Thyroid gland (tissue), 4 donors: Measurements from ENCODE around the gene FMN2. TPM values are rescaled to one million over a fixed set of nuclear protein-coding genes. Genes with fewer than 3 reads are reported as not detected.

Experiments
- DNase-seq, 2 donors: peaks; one replicate each; pipeline ENCODE4 v3.0.0-alpha.2; 2019
- H3K27ac ChIP-seq, 3 donors: fragments of 200-600 bp; sonication (generic); 1 replicate in 2 of 3; 2 replicates in 1 of 3; pipeline ENCODE4 v1.5.1; 2016 to 2019; ENCODE audit warnings: mild to moderate bottlenecking in 1 of 3, moderate library complexity in 1 of 3
- H3K27me3 ChIP-seq: fragments of 200-600 bp; sonication (generic); one replicate; pipeline ENCODE4 v1.5.1; 2019
- H3K36me3 ChIP-seq, 2 donors: fragments of 200-600 bp; sonication (generic); one replicate each; pipeline ENCODE4 v1.5.1; 2016 to 2019
- H3K4me1 ChIP-seq, 2 donors: fragments of 200-600 bp; sonication (generic); one replicate each; pipeline ENCODE4 v1.5.1; 2017 to 2019
- H3K4me3 ChIP-seq, 3 donors: fragments of 200-600 bp; sonication (generic); replicated peaks in 1 of 3; 1 replicate in 2 of 3; 2 replicates in 1 of 3; pipeline ENCODE4 v1.5.1; 2016; ENCODE audit warnings: mild to moderate bottlenecking in 1 of 3
- H3K9me3 ChIP-seq: fragments of 200-600 bp; sonication (generic); one replicate; pipeline ENCODE4 v1.5.1; 2017
- POLR2A ChIP-seq, 2 donors: fragments of 450-650 bp; IDR thresholded peaks; one replicate each; pipeline ENCODE4 v1.6.1; 2017; ENCODE audit warnings: antibody characterized with exemption in 2 of 2, mild to moderate bottlenecking in 2 of 2, moderate library complexity in 1 of 2
- WGBS, 2 donors: methylation state at CpG; one replicate each; pipeline ENCODE4 v1.1.5; 2017; 5-methylcytosine and 5-hydroxymethylcytosine counted together
- intact Hi-C: fragments of 100-400 bp; cut with DNase I; formaldehyde crosslinking; loops from one replicate; pipeline ENCODE4 v1.15.1; 2023
- total RNA-seq, 4 donors: library from RNA; depleted of rRNA; stranded (reverse); fragments of >200 nt; gene quantifications; one replicate each; pipeline ENCODE4 v1.2.3, GENCODE V29; 2016
- TF ChIP-seq, protein P1 (sequence below), 6 experiments: fragments of 200-600 bp in 3 of 6; fragments of 450-650 bp in 3 of 6; sonication (generic) in 3 of 6; IDR thresholded peaks; one replicate each; pipeline ENCODE4 v1.5.1; 2016 to 2019; ENCODE audit warnings: antibody characterized with exemption in 6 of 6, mild to moderate bottlenecking in 2 of 6, inconsistent platforms in 1 of 6, moderate library complexity in 1 of 6

Gene FMN2
- total RNA-seq, 4 donors from 2014 or later: 0.78 to 6.2 (median 1.3) TPM; not detected in 1

DNA sequence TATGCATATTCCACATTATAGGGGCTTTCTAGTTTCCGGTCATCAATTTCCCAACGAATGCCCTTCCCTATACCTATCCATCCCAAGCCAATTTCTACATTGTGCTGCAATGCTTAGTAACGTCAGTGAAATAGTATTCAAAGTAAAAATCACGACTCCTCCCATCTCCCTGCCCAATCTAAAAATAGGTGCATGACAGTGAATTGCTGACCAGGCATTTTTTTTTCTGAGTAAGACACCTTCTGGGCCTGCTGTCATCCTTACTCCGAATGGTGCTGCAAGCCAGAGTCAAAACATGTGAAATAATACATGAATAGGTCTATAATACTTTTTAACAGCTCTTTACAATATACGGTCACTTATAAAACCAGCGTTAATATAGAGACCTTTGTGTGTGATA is 400.1 kb downstream of the FMN2 start:
- intact Hi-C loops: no loop called here
- no peaks in the 10 kb centered on the region for H3K4me1 ChIP-seq
- no peaks in the 10 kb centered on the region for H3K36me3 ChIP-seq
- no peaks in the 10 kb centered on the region for H3K27me3 ChIP-seq
- TF ChIP-seq POLR2A (IDR thresholded peaks at IDR 0.05): no peak
- TF ChIP-seq, protein P1, sequence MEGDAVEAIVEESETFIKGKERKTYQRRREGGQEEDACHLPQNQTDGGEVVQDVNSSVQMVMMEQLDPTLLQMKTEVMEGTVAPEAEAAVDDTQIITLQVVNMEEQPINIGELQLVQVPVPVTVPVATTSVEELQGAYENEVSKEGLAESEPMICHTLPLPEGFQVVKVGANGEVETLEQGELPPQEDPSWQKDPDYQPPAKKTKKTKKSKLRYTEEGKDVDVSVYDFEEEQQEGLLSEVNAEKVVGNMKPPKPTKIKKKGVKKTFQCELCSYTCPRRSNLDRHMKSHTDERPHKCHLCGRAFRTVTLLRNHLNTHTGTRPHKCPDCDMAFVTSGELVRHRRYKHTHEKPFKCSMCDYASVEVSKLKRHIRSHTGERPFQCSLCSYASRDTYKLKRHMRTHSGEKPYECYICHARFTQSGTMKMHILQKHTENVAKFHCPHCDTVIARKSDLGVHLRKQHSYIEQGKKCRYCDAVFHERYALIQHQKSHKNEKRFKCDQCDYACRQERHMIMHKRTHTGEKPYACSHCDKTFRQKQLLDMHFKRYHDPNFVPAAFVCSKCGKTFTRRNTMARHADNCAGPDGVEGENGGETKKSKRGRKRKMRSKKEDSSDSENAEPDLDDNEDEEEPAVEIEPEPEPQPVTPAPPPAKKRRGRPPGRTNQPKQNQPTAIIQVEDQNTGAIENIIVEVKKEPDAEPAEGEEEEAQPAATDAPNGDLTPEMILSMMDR (IDR thresholded peaks at IDR 0.05): no peak
- WGBS, 2 donors: 89 to 91% methylated on average over 7 of the region's 7 CpGs
- H3K9me3 ChIP-seq: no peaks in the 10 kb centered on the region
- no peak overlapping the region for H3K27ac ChIP-seq
- no peak overlapping the region for H3K4me3 ChIP-seq
- DNase-seq: no peak

DNA sequence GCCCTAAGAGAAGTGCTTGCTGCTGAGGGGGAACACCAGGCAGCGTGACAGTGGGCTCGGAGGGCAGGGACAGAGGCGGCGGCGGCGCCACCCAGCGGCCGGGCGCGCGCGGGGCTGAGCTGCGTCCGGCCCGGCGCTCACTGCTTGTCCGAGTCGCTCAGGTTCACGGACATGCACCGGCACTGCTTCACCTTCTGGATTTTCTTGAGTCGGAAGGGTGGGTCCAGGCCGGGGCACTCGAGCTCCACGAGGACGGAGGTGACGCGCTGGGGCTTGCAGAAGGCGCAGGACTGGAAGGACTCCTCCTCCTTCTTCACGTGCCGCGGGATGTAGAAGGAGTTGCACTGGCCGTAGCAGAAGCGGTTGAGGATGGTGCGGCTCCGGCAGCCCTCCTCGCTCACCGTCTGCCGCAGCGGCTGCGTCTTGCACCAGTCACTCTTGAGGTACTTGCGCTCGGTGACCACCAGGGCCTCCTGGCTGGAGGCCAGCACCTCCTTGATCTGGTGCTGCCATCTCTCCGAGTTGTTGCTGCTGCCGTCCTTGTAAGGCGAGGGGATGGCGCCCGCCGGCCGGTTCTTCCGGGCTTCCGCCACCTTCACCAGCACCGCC is 401.3 kb downstream of the FMN2 start:
- intact Hi-C loops: no loop called here

DNA sequence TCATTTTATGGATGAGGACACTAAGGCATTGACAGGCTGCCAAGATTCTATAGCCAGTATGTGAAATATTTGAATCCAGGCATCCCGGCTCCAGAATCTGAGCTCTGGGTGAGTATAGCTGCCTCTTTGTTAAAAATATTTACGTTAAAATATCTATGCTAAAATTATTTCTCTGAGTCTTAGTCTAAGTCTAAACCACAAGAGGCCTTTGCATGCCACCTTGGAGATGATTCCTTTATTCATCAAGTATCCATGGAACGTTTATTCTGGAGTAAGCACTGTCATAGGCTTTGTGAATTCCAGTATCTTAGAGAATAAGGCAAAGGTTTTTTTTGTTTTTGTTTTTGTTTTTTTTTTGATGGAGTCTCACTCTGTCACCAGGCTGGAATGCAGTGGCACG is 403.9 kb downstream of the FMN2 start:
- DNase-seq: no peak
- no peaks in the 10 kb centered on the region for H3K36me3 ChIP-seq
- no peak for TF ChIP-seq POLR2A (IDR thresholded peaks at IDR 0.05)
- TF ChIP-seq, protein P1 (IDR thresholded peaks at IDR 0.05): no peak
- no peak overlapping the region for H3K4me3 ChIP-seq
- no peaks in the 10 kb centered on the region for H3K27me3 ChIP-seq
- WGBS, 2 donors: 75 to 83% methylated on average over 4 of the region's 4 CpGs
- intact Hi-C loops: no loop called here
- no peak overlapping the region for H3K27ac ChIP-seq
- no peaks in the 10 kb centered on the region for H3K4me1 ChIP-seq
- H3K9me3 ChIP-seq: no peaks in the 10 kb centered on the region

More for the DNA sequence above, 401.3 kb downstream of the FMN2 start:
- H3K4me3 ChIP-seq: no peak overlapping the region
- H3K27me3 ChIP-seq: no peaks in the 10 kb centered on the region
- H3K4me1 ChIP-seq: no peaks in the 10 kb centered on the region
- H3K27ac ChIP-seq: peak overlapping the region in 2 of 3 donors; percentile 10 to 28
- H3K9me3 ChIP-seq: no peaks in the 10 kb centered on the region
- WGBS, 2 donors: 50 to 66% methylated on average over 18 to 49 of the region's 52 CpGs
- no peak for TF ChIP-seq POLR2A (IDR thresholded peaks at IDR 0.05)
- TF ChIP-seq, protein P1 (IDR thresholded peaks at IDR 0.05): peak in 3 of 6 experiments; percentile 23 to 42 (median 27)
- H3K36me3 ChIP-seq: no peaks in the 10 kb centered on the region
- DNase-seq: peak; percentile 76 to 77

DNA sequence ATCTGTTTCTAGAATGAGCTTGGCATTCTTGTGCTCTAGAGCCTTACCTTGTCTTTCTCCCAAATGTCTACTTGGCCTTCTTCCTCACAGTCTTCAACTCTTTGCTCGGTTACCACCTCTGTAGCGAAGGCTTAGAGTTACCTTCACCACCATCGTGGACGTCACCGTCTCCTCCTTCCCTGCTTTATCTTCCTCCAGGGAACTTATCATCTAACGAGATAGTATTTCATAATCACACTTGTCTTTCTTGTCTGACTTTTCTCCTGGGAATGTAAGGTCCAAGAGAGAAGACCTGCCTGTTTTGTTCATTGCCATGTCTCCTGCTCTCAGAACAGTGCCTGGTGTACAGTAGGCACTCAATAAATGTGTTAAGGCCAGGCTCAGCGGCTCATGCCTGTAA is 404.7 kb downstream of the FMN2 start:
- WGBS, 2 donors: 91 to 95% methylated on average over 7 of the region's 7 CpGs
- H3K27me3 ChIP-seq: no peaks in the 10 kb centered on the region
- no peak for DNase-seq
- H3K27ac ChIP-seq: no peak overlapping the region
- H3K4me1 ChIP-seq: no peaks in the 10 kb centered on the region
- no peaks in the 10 kb centered on the region for H3K9me3 ChIP-seq
- intact Hi-C loops: no loop called here
- TF ChIP-seq POLR2A (IDR thresholded peaks at IDR 0.05): no peak
- TF ChIP-seq, protein P1 (IDR thresholded peaks at IDR 0.05): no peak
- H3K36me3 ChIP-seq: no peaks in the 10 kb centered on the region
- H3K4me3 ChIP-seq: no peak overlapping the region

DNA sequence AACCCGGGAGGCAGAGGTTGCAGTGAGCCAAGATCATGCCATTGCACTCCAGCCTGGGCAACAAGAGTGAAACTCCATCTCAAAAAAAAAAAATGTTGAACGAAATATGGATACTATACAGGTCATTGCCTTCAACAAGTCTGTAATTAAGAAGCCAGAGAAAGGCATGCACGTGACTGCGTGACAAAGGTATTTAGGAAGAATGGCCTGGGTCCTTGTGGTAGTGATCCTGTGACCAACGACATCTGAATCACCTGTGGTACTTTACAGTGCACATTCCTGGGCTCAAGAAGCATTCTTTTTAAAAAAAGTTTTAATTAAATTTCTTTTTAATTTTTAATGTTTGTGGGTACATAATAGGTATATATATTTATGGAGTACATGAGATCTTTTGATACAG is 405.3 kb downstream of the FMN2 start:
- no peak for DNase-seq
- 84 to 91% methylated on average over 5 of the region's 5 CpGs for WGBS, 2 donors
- Histone ChIP-seq H3K36me3 (no peaks in the 10 kb centered on the region), H3K9me3 (no peaks in the 10 kb centered on the region), H3K4me3 (no peak overlapping the region), H3K27ac (no peak overlapping the region), H3K27me3 (no peaks in the 10 kb centered on the region), H3K4me1 (no peaks in the 10 kb centered on the region)
- intact Hi-C loops: no loop called here
- TF ChIP-seq POLR2A (IDR thresholded peaks at IDR 0.05): no peak
- TF ChIP-seq, protein P1 (IDR thresholded peaks at IDR 0.05): no peak
